CD14-positive monocyte (primary cell): ENCODE measurements around the gene CASS4. TPM values are rescaled to one million over a fixed set of nuclear protein-coding genes. Genes with fewer than 3 reads are reported as not detected.

Experiments used
- DNase-seq, 3 donors: peaks; one replicate each; pipeline ENCODE4 v3.0.0-alpha.2; 2011 to 2022
- H2AFZ ChIP-seq: 2 replicates; pipeline ENCODE4 v1.6.0; 2012; ENCODE audit warnings: mild to moderate bottlenecking, low read depth, low read length, inconsistent platforms; ENCODE audit not compliant: insufficient read depth, poor library complexity, severe bottlenecking
- H3K27ac ChIP-seq, 2 donors: 1 replicate in 1 of 2; 2 replicates in 1 of 2; pipeline ENCODE4 v1.5.1; 2012 to 2013; ENCODE audit warnings: low read length in 2 of 2, control low read depth in 1 of 2, inconsistent platforms in 1 of 2, low read depth in 1 of 2, mild to moderate bottlenecking in 1 of 2
- H3K27me3 ChIP-seq, 2 donors: one replicate each; pipeline versions ENCODE4 v1.6.0 to v1.6.1; 2011 to 2013; ENCODE audit warnings: low read length in 2 of 2; ENCODE audit not compliant: control insufficient read depth in 2 of 2, insufficient read depth in 2 of 2
- H3K36me3 ChIP-seq, 2 donors: replicated peaks in 1 of 2; 1 replicate in 1 of 2; 2 replicates in 1 of 2; pipeline versions ENCODE4 v1.5.1 to v1.6.1; 2012 to 2013; ENCODE audit warnings: low read length in 2 of 2, control low read depth in 1 of 2, inconsistent platforms in 1 of 2, mild to moderate bottlenecking in 1 of 2; ENCODE audit not compliant: insufficient read depth in 2 of 2, control insufficient read depth in 1 of 2
- H3K4me1 ChIP-seq, 2 donors: 1 replicate in 1 of 2; 2 replicates in 1 of 2; pipeline versions ENCODE4 v1.5.1 to v1.6.1; 2012 to 2013; ENCODE audit warnings: low read length in 2 of 2, control low read depth in 1 of 2, inconsistent platforms in 1 of 2, mild to moderate bottlenecking in 1 of 2, moderate library complexity in 1 of 2; ENCODE audit not compliant: insufficient read depth in 2 of 2, control insufficient read depth in 1 of 2
- H3K4me2 ChIP-seq: replicated peaks from 2 replicates; pipeline ENCODE3; 2012; ENCODE audit warnings: low read length, moderate library complexity, mild to moderate bottlenecking; ENCODE audit not compliant: poor library complexity, severe bottlenecking; ENCODE audit errors: extremely low read depth
- H3K4me3 ChIP-seq, 3 experiments: fragments of 200-600 bp in 1 of 3; sonication (generic) in 1 of 3; replicated peaks in 1 of 3; 1 replicate in 2 of 3; 2 replicates in 1 of 3; pipeline ENCODE4 v1.5.1; 2011 to 2013; ENCODE audit warnings: low read length in 3 of 3, mild to moderate bottlenecking in 3 of 3, control low read depth in 2 of 3, low read depth in 2 of 3, inconsistent platforms in 1 of 3, moderate library complexity in 1 of 3
- H3K79me2 ChIP-seq: 2 replicates; pipeline ENCODE4 v1.6.0; 2012; ENCODE audit warnings: mild to moderate bottlenecking, control low read depth, inconsistent platforms, low read length, moderate library complexity; ENCODE audit not compliant: insufficient read depth
- H3K9ac ChIP-seq: 2 replicates; pipeline ENCODE4 v1.6.0; 2017; ENCODE audit warnings: low read length, mild to moderate bottlenecking; ENCODE audit not compliant: insufficient read depth, poor library complexity, severe bottlenecking
- H3K9me3 ChIP-seq, 2 donors: replicated peaks in 1 of 2; 1 replicate in 1 of 2; 2 replicates in 1 of 2; pipeline versions ENCODE4 v1.5.1 to v1.6.1; 2012 to 2013; ENCODE audit warnings: low read length in 2 of 2, control low read depth in 1 of 2; ENCODE audit not compliant: control insufficient read depth in 1 of 2, insufficient read depth in 1 of 2
- H4K20me1 ChIP-seq: 2 replicates; pipeline ENCODE4 v1.6.0; 2012; ENCODE audit warnings: mild to moderate bottlenecking, low read length, control low read depth, moderate library complexity; ENCODE audit not compliant: insufficient read depth
- H3K27ac Mint-ChIP-seq, 7 donors: one replicate each; pipeline ENCODE4 v1.8.0; 2020; ENCODE audit warnings: mild to moderate bottlenecking in 7 of 7, mixed read lengths in 7 of 7, moderate library complexity in 6 of 7, inconsistent platforms in 2 of 7
- H3K27me3 Mint-ChIP-seq, 3 donors: one replicate each; pipeline ENCODE4 v1.8.0; 2021 to 2022; ENCODE audit warnings: low read depth in 3 of 3, mild to moderate bottlenecking in 3 of 3, mixed read lengths in 3 of 3, moderate library complexity in 3 of 3, inconsistent platforms in 1 of 3
- H3K36me3 Mint-ChIP-seq, 2 donors: one replicate each; pipeline ENCODE4 v1.8.0; 2020; ENCODE audit warnings: mixed read lengths in 2 of 2, inconsistent platforms in 1 of 2, mild to moderate bottlenecking in 1 of 2
- H3K4me1 Mint-ChIP-seq: one replicate; pipeline ENCODE4 v1.8.0; 2020; ENCODE audit warnings: mild to moderate bottlenecking, mixed read lengths
- H3K4me3 Mint-ChIP-seq, 2 donors: one replicate each; pipeline ENCODE4 v1.8.0; 2020; ENCODE audit warnings: mild to moderate bottlenecking in 2 of 2, mixed read lengths in 2 of 2, moderate library complexity in 1 of 2
- H3K9me3 Mint-ChIP-seq, 7 donors: one replicate each; pipeline ENCODE4 v1.8.0; 2020 to 2022; ENCODE audit warnings: mixed read lengths in 7 of 7, mild to moderate bottlenecking in 6 of 7, moderate library complexity in 6 of 7, inconsistent platforms in 2 of 7
- WGBS: methylation state at CpG from one replicate; pipeline ENCODE4 v1.1.5; 2013; ENCODE audit warnings: missing lambda C conversion rate; ENCODE audit not compliant: insufficient coverage; 5-methylcytosine and 5-hydroxymethylcytosine counted together
- intact Hi-C, 2 donors: fragments of 100-400 bp; cut with micrococcal nuclease; formaldehyde crosslinking; loops; one replicate each; pipeline versions ENCODE4 v1.15.0 to v1.15.1; 2023
- polyA plus RNA-seq, 3 donors: library from polyadenylated mRNA; depleted of rRNA in 1 of 3; unstranded in 2 of 3; stranded (reverse) in 1 of 3; fragments of 300-500 nt in 2 of 3; fragments of >200 nt in 1 of 3; fragmentation: Illumina TruSeq in 2 of 3; gene quantifications; 1 replicate in 2 of 3; 2 replicates in 1 of 3; pipeline ENCODE4 v1.2.3, GENCODE V29; 2012 to 2021
- TF ChIP-seq, protein P1 (sequence below): fragments of 200-600 bp; IDR thresholded peaks from one replicate; pipeline ENCODE4 v1.8.0; 2022; ENCODE audit warnings: antibody characterized with exemption, mild to moderate bottlenecking

CASS4 gene
- polyA plus RNA-seq, 3 donors = 1.9 to 7.4 (median 6.1) TPM

DNA sequence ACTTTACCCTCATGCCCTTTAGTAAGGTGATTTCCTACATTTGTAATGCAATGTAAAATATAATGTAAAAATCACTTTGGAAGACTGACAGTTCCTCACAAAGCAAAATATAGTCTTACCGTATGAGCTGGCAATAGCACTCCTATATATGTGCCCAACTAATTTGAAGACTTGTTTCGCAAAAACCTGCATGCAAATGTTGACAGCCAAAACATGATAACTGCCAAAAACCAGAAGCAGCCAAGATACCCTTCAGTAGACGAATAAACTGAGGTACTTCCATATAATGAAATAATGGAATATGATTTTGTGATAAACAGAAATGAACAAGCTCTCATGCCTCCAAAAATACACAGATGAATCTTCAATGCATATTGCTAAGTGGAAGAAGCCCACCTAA lies 33.7 kb upstream of the CASS4 start:
- Histone ChIP-seq H3K36me3 (peaks cover 6 to 35% of the 10 kb centered on the region in 2 donors), H3K4me1 (peaks cover 32 to 39% of the 10 kb centered on the region in 2 donors), H3K79me2 (peaks cover 92% of the 10 kb centered on the region), H3K9me3 (no peaks in the 10 kb centered on the region), H3K27ac (peak overlapping the region in 1 of 2 donors; percentile 87), H3K4me2 (no peak overlapping the region), H3K27me3 (no peaks in the 10 kb centered on the region), H2AFZ (no peak overlapping the region), H4K20me1 (no peaks in the 10 kb centered on the region), H3K4me3 (no peak overlapping the region), H3K9ac (no peak overlapping the region)
- Mint-ChIP-seq H3K4me3 (no peak overlapping the region), H3K9me3 (peaks cover 0 to 3% (median 0%) of the 10 kb centered on the region in 7 donors), H3K27ac (peak overlapping the region in 4 of 7 donors; percentile 4 to 95 (median 52)), H3K36me3 (peaks cover 23 to 35% of the 10 kb centered on the region in 2 donors), H3K27me3 (peaks cover 0 to 1% (median 0%) of the 10 kb centered on the region in 3 donors), H3K4me1 (peaks cover 42% of the 10 kb centered on the region)
- TF ChIP-seq, protein P1, sequence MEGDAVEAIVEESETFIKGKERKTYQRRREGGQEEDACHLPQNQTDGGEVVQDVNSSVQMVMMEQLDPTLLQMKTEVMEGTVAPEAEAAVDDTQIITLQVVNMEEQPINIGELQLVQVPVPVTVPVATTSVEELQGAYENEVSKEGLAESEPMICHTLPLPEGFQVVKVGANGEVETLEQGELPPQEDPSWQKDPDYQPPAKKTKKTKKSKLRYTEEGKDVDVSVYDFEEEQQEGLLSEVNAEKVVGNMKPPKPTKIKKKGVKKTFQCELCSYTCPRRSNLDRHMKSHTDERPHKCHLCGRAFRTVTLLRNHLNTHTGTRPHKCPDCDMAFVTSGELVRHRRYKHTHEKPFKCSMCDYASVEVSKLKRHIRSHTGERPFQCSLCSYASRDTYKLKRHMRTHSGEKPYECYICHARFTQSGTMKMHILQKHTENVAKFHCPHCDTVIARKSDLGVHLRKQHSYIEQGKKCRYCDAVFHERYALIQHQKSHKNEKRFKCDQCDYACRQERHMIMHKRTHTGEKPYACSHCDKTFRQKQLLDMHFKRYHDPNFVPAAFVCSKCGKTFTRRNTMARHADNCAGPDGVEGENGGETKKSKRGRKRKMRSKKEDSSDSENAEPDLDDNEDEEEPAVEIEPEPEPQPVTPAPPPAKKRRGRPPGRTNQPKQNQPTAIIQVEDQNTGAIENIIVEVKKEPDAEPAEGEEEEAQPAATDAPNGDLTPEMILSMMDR = no peak
- DNase-seq = no peak
- no CpG with 5 or more reads among the region's 3 CpGs for WGBS
- intact Hi-C loops = no loop called here

- H4K20me1 ChIP-seq = no peaks in the 10 kb centered on the region
- no peak overlapping the region for H3K4me3 Mint-ChIP-seq
- DNase-seq = peak in 1 of 3 donors; percentile 4
- no peak overlapping the region for H2AFZ ChIP-seq
- TF ChIP-seq, protein P1 = no peak
- no peak overlapping the region for H3K4me2 ChIP-seq
- H3K79me2 ChIP-seq = peaks cover 98% of the 10 kb centered on the region
- H3K4me1 Mint-ChIP-seq = peaks cover 33% of the 10 kb centered on the region
- peak overlapping the region; percentile 11 to 26 for H3K27ac ChIP-seq
- peaks cover 32 to 51% of the 10 kb centered on the region in 2 donors for H3K36me3 Mint-ChIP-seq
- no peaks in the 10 kb centered on the region for H3K9me3 ChIP-seq
- H3K4me1 ChIP-seq = peaks cover 18 to 20% of the 10 kb centered on the region in 2 donors
- no peak overlapping the region for H3K9ac ChIP-seq
- peaks cover 22 to 55% of the 10 kb centered on the region in 2 donors for H3K36me3 ChIP-seq
- H3K27ac Mint-ChIP-seq = peak overlapping the region; percentile 45 to 86 (median 68)
- intact Hi-C loops = no loop called here
- no peak overlapping the region for H3K4me3 ChIP-seq
- WGBS = no CpG with 5 or more reads among the region's 1 CpG
- peaks cover 0 to 1% (median 0%) of the 10 kb centered on the region in 3 donors for H3K27me3 Mint-ChIP-seq
- no peaks in the 10 kb centered on the region for H3K27me3 ChIP-seq
- H3K9me3 Mint-ChIP-seq = peaks cover 0 to 3% (median 0%) of the 10 kb centered on the region in 7 donors
Measured at GRCh38 chr20:56380375-56380774, 31.7 kb upstream of the CASS4 start.
